ENCODE measurements around the gene PDIK1L.

The PDIK1L gene

GRCh38 chr1:26122988-26123973, 11.7 kb downstream of the PDIK1L start:
- DNase-seq (ENCODE audit: low read depth): no peak

- DNase-seq (ENCODE audit: low read depth): no peak
Observed at GRCh38 chr1:26124418-26125331, 13.1 kb downstream of the PDIK1L start.

- DNase-seq (ENCODE audit: low read depth): no peak
Observed at GRCh38 chr1:26125382-26125781, 13.8 kb downstream of the PDIK1L start.

GRCh38 chr1:26125946-26126320, 14.3 kb downstream of the PDIK1L start:
- no peak for DNase-seq (ENCODE audit: low read depth)

- DNase-seq (ENCODE audit: low read depth): peak; percentile 34
Observed at GRCh38 chr1:26126321-26127084, 14.9 kb downstream of the PDIK1L start.

- no peak for DNase-seq (ENCODE audit: low read depth)
Observed at GRCh38 chr1:26127235-26128163, 15.9 kb downstream of the PDIK1L start.

GRCh38 chr1:26129778-26130177, 18.2 kb downstream of the PDIK1L start:
- DNase-seq (ENCODE audit: low read depth): no peak

- DNase-seq (ENCODE audit: low read depth): no peak
Observed at GRCh38 chr1:26130695-26131094, 19.1 kb downstream of the PDIK1L start.

GRCh38 chr1:26132128-26132833, 20.7 kb downstream of the PDIK1L start:
- DNase-seq (ENCODE audit: low read depth): no peak

- DNase-seq (ENCODE audit: low read depth): no peak
Observed at GRCh38 chr1:26132834-26133167, 21.2 kb downstream of the PDIK1L start.

- no peak for DNase-seq (ENCODE audit: low read depth)
Observed at GRCh38 chr1:26134466-26134865, 22.8 kb downstream of the PDIK1L start.

GRCh38 chr1:26138974-26139558, 27.4 kb downstream of the PDIK1L start:
- no peak for DNase-seq (ENCODE audit: low read depth)

GRCh38 chr1:26142159-26142558, 30.5 kb downstream of the PDIK1L start:
- no peak for DNase-seq (ENCODE audit: low read depth)

- peak; percentile 64 for DNase-seq (ENCODE audit: low read depth)
Observed at GRCh38 chr1:26145041-26145959, 33.7 kb downstream of the PDIK1L start.

GRCh38 chr1:26145960-26146294, 34.3 kb downstream of the PDIK1L start:
- no peak for DNase-seq (ENCODE audit: low read depth)

- no peak for DNase-seq (ENCODE audit: low read depth)
Observed at GRCh38 chr1:26148887-26149286, 37.3 kb downstream of the PDIK1L start.

- no peak for DNase-seq (ENCODE audit: low read depth)
Observed at GRCh38 chr1:26153966-26154532, 42.4 kb downstream of the PDIK1L start.

GRCh38 chr1:26154750-26155149, 43.1 kb downstream of the PDIK1L start:
- no peak for DNase-seq (ENCODE audit: low read depth)
